Fibroblast of mammary gland (primary cell): Measurements from ENCODE around the gene KRTAP19-1.

ENCODE experiments used
- DNase-seq: peaks from one replicate; pipeline ENCODE4 v3.0.0-alpha.2; 2010; ENCODE audit warnings: low read depth
- H3K4me3 ChIP-seq: 2 replicates; pipeline ENCODE4 v1.5.1; 2011; ENCODE audit warnings: low read depth, mild to moderate bottlenecking, low read length, moderate library complexity; ENCODE audit not compliant: control insufficient read depth
- TF ChIP-seq, protein P1 (sequence below): conservative IDR thresholded peaks from 2 replicates; pipeline ENCODE4 v1.5.1; 2011; ENCODE audit warnings: low read depth, low read length, inconsistent platforms; ENCODE audit not compliant: control insufficient read depth, insufficient read depth

Gene KRTAP19-1

DNA sequence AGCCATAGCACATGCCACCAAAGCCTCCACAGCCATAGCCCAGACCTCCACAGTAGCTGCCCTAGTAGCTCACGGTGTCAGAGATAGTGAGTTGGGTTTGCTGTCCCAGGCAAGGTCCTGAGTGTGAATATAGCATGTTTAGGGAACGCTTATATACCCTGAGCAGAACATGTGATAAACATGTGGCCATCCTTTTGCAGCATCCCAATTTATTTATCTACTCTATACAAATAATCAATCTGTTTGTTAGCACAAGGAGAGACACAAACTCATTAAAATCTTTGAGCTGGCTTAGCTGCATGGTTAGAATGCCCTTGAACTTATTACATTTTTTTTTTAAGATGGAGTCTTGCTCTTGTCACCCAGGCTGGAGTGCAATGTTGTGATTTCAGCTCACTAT is 7.2 kb upstream of the KRTAP19-1 start, which contains the start of gene KRTAP19-2:
KRTAP19-2 (minus strand) TSS at position 101 of the 400 bp plus-strand sequence; CDS start at position 13, 88 bp downstream.
- no peak for DNase-seq
- H3K4me3 ChIP-seq, result no peak within 1 kb of the TSS
- TF ChIP-seq, protein P1, sequence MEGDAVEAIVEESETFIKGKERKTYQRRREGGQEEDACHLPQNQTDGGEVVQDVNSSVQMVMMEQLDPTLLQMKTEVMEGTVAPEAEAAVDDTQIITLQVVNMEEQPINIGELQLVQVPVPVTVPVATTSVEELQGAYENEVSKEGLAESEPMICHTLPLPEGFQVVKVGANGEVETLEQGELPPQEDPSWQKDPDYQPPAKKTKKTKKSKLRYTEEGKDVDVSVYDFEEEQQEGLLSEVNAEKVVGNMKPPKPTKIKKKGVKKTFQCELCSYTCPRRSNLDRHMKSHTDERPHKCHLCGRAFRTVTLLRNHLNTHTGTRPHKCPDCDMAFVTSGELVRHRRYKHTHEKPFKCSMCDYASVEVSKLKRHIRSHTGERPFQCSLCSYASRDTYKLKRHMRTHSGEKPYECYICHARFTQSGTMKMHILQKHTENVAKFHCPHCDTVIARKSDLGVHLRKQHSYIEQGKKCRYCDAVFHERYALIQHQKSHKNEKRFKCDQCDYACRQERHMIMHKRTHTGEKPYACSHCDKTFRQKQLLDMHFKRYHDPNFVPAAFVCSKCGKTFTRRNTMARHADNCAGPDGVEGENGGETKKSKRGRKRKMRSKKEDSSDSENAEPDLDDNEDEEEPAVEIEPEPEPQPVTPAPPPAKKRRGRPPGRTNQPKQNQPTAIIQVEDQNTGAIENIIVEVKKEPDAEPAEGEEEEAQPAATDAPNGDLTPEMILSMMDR, result no peak

DNA sequence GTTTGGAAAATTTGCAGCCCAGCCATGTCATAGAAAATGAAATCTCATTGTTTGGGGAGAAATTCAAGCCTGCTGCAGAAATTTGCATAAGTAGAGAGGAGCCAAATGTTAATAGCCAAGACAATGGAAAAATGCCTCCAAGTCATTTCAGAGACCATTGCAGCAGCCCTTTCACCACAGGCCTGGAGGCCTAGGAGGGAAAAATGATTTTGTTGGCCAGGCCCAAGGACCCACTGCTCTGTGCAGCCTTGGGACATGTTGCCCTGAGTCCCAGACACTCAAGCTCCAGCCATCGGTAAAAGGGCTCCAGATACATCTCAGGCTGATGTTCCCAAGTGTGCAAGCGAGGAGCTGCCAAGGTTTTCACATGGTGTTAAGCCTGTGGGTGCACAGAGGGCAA is 6.0 kb upstream of the KRTAP19-1 start:
- DNase-seq, result no peak
- H3K4me3 ChIP-seq, result no peak overlapping the region
- TF ChIP-seq, protein P1, result no peak

DNA sequence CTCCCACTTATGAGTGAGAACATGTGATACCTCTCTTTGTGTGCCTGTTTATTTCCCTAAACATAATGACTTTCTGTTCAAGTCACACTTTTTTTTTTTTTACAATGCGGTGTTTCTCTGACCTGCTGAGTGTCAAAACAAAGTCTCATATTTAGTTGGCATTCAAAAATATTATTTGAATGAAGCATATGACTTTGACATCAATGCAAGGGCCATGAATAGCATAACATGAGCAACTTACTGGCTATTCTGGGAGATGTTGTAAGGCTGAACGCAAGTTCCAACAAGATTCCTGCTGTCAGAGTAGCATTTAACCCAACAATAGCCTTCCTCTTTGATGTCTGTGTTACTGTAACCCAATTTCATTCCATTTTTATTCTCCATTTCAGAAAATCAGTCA is 2.0 kb upstream of the KRTAP19-1 start:
- TF ChIP-seq, protein P1, result no peak
- H3K4me3 ChIP-seq, result no peak overlapping the region
- DNase-seq, result no peak

DNA sequence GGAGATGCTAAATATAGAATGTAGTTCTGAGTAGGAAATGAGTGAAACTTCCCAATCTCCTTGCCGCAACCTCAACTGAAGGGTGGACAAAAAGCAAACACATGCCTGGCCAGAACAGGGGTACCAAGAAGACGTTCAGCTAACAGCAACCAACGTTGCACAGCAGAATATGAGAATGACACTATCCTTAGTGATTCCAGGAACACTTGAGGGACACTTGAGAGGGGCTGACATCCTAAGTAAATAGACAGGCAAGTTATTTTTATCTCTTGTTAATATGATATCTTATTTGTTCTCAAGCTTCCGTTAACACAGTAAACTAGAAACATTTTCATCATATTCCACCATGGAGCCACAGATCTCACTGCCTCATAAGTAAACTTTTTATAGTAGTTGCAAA is 908 bp downstream of the KRTAP19-1 start:
- no peak overlapping the region for H3K4me3 ChIP-seq
- DNase-seq, result no peak
- TF ChIP-seq, protein P1, result no peak

DNA sequence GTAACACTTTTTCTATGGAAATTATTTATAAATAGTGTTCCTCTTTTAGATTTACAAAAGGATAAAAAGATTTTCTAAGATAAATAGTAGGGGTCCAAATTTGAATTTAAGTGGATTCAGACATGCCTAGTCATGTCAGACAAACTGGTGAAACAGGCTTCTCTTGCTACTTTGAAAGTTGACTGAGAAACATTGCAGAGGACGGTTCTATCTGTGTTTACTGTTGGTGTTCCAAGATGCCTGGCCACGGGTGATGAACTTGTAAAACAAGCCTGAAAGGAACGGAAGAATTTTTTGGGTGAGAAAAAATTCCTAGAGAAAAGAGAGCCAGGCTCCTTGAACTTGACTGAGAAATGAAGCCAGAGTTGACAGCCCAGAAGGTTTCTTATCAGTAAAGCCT is 2.2 kb downstream of the KRTAP19-1 start:
- DNase-seq, result no peak
- H3K4me3 ChIP-seq, result no peak overlapping the region
- TF ChIP-seq, protein P1, result no peak

DNA sequence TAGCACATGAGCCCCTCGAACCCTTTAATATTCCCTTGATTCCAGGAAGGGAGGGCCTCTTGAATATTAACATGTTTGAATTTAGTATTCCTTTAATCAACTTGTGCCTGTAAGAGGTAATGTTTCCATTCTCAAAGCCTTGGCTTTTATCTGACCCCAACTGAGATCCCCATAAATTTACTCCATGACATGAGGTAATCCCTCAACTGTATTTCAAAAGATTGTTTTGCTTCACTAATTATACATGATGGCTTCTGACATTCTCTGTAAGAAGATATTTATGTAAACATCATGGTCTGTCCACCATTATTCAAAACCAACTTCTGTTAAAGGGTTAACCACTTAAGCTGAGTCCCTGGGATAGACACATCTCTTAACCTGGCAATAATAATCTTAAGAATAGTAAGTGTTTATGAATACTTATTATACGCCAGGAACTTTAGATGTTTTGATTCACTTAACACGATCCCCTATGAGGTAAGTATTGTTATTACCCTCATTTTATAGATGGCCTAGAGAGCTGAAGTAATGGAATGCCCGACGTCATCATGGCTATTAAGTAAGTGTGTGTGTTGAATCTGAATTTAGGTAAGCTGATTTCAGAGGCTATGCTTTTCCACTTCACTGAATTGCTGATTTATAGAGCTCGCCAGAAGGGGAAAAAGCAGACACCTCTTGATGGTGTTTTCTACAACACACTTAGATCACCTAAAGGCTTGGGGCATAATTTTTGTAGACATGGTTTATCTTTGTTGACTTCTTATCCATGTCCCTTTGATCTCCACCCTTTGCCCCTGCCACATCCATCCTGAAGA is 11.1 kb downstream of the KRTAP19-1 start:
- TF ChIP-seq, protein P1, result no peak
- DNase-seq, result no peak
- no peak overlapping the region for H3K4me3 ChIP-seq

DNA sequence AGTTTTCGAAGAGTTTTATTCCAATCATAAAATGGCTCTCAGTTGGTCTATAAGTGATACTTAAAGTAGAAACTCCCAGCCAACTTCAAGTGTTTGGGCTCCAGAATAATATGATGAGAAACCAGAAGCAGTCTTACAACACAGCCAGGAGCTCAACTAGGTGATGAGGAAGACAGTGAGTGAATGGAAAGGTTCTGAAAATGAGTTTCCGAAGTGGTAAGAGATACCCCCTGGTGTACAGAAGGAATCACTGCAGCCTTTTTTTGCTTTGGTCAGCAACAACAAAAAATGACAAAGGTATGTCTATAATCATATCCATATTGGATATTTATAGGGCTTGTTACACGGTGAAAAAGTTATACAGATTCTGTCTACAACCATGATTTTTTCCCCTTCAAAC is 16.5 kb downstream of the KRTAP19-1 start:
- DNase-seq, result peak; percentile 2
- TF ChIP-seq, protein P1, result peak; percentile 52
- H3K4me3 ChIP-seq, result no peak overlapping the region
